ENCODE measurements around the gene ZRANB1.
A peak's percentile ranks its signal among the peaks of the same experiment; 100 is the strongest.
"Not testable (repeated sequence)": the region's sequence is repeated elsewhere in the genome, so short reads cannot be mapped to it uniquely, and the experiment has no call there.

Gene ZRANB1
- 59.2 to 79.8 reads per million in 2 experiments for total RNA-seq

DNA sequence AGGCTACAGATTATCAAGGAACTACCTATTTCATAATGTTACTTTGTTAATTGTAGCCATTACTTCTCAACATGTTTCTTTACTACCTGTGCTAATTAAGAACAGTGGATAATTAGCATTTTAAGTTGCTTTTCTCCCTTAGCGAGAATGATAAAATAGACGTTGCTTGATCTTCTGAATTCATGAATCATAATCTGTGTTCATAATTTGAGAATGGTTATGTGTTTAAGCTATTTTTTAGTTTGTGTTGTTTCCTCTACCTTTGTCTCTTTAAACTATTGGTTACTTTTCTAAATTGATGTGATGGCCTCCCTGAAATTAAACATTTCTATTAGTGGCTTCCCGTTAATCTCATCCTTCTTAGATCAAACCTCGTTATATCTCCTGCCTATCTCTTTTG, at the start of gene ZRANB1:
Gene ZRANB1, plus strand, starts transcription at position 301 of the 400 bp plus-strand sequence. CDS start 371 bp downstream, outside the sequence.
- no peak for DNase-seq (ENCODE audit: low read depth)

DNA sequence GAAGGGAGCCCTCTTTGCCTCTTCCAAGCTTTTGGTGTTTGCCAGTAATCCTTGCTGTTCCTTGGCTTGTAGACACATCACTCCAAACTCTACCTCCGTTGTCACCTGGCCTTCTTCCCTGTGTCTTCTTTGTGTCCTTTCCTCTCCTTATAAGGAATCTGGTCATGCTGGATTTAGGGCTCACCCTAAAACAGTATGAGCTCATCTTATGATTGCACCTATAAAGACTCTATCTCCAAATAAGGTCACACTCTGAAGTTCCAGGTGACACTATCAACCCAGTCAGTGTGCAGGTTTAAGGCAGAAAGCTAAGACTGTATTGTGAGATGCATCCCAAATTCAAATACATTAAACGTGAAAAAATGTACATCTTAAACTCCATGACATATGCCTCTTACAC, 49.0 kb upstream of the ZRANB1 start:
- no peak for DNase-seq (ENCODE audit: low read depth)

DNA sequence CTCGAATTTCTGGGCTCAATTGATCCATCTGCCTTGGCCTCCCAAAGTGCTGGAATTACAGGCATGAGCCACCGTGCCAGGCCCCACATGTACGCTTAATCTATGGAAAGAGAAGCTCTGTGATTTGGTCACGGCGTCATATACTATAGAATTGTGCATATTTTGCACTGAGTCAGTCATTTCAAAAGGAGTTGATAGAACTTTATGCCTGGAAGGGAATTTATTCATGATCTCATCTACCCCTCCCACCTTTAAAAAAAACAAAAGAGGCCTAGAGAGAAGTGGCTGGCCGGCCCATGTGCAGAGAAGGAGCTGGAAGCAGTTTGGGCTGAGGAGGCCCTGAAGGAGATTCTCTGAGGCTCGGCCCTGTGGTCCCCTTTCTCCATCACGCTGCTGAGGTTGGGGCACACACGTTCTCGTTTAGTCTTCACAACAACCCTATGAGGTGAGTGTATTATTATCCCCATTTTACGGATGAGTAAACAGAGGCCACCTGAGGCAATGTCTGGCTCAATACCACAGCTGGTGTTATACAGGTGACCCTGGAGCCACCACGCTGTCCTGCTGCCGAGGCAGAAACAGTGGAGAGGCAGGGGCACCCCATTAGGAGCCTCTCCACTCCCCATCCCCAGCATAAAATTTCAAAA, 47.2 kb upstream of the ZRANB1 start:
- DNase-seq (ENCODE audit: low read depth): no peak

DNA sequence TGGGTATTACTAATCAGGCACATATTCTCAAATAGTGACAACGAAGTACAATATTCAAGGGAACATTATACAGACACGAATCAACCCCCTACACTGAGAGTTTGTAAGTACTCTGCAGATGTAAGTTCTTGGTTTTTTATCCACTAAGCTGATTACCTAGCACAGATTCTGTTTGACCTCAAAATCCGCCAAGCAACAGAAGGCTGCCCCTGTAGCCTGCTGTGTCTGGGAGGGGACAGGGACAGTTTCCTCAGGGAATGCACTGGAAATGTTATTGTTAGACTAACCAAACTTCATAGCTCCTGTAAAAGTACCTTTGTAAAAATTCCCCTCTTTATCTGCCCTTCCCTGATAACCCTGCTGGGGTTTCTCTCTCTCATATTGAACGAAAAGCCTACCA, 45.2 kb upstream of the ZRANB1 start:
- DNase-seq (ENCODE audit: low read depth): no peak

DNA sequence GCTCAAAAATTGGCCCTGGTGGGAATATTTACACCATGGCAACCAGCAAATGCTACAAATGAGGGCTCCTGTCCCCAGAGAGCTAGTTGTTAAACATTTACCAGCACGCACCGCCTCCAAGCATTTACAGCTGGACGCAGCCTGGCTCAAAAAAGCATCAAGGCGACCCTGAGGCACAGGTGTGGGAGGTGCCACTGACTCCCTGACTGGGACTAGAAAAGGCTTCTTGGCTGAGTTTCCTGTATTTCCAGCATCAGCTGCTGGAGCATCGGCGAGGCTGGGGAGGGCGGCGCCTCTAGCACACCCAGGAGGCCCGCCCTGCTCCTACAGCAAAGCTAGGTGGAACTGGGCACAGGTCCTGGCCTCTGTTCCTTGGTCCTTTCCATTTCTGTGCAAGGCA, 43.5 kb upstream of the ZRANB1 start:
- DNase-seq (ENCODE audit: low read depth): no peak

DNA sequence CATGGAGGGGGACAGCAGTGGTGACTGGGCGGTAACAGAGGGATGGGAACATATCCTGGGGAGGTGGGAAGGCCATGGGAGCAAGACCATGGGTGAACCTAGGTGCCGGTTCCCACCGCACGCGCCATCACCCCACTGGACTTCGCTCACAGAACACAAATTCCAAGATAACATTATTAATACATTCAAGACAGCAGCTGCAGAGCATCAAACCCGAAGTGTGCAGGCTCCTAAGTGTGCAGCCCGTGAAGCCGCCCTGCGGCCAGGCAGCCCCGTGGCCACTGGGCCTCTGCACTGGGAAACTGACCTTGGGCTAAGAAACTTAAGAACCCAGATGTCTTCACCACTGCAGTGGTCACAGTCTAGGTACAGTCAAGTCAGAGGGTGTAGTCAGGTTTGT, 42.8 kb upstream of the ZRANB1 start:
- DNase-seq (ENCODE audit: low read depth): no peak

DNA sequence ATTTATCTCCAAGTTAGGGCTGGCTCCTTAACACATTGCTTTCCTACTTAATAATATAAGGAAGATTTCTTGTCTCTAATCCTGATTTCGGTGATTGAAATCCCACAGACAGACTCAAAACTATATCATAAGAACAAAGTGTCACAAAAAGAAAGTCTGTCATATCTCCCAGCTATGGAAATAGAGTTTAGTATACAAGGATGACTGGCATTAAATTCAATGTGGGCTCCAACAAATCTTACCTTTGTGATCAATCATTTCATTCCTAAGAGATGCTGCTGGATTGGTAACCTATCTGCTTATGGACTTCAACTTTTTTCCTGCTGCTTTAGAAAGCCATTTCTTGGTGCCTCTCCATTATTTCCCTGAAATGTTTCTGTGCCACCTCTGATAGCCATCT, 39.5 kb upstream of the ZRANB1 start:
- no peak for DNase-seq (ENCODE audit: low read depth)

DNA sequence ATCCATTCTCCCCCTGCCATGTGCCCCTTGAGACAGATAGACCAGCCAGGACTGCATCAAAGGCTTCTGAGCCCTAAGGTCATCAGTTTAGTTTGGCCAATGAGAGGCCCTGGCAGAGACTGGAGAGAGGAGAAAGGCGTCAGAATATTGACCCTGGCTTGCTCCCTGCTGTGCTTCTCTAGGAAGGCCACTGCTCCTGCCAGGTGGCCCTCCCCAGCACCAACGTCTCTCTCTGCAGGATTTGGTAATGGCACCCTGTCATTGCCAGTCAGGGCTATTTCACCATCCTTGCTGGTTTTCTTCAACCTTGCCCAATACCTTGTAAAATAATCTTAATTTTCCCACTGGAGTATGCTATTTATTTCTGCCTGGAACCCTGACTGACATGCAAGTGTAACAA, 38.8 kb upstream of the ZRANB1 start:
- DNase-seq (ENCODE audit: low read depth): no peak

DNA sequence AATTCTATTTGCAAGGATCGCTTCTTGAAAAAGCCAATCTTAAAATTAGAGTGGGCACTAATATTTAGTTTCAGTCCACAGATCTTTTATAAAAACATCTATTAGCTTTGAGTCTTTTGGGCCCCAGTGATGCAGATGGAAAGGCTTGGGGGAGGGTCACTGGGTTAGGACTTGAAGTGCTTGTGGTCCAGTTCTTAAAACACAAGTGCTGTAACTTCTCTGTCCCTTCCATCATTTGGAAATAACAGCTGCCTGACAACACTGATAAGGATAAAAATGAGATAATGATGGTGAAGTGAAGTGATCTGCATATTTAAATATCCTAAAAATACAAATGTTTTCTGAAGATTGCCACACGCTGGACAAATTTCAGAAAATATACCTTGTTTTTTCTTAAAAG, 37.1 kb upstream of the ZRANB1 start:
- DNase-seq (ENCODE audit: low read depth): no peak

DNA sequence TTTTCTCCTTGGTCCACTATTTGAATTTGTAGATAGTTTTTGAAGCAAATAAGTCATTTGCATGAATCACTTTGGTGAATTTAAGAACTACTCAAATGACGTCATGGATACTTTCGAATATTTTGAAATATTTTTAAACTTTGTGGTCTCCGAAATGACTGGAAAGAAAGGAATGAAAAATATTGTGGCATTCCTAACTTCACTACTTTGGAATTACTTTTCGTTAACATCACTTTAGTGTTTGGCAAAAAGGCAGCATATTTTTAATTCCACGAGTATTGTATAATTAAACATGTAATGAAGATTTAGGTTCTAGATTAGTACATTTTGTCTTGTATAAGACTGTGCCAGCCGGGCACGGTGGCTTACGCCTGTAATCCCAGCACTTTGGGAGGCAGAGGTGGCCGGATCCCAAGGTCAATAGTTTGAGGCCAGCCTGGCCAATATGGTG, 35.3 kb upstream of the ZRANB1 start:
- DNase-seq (ENCODE audit: low read depth): no peak

DNA sequence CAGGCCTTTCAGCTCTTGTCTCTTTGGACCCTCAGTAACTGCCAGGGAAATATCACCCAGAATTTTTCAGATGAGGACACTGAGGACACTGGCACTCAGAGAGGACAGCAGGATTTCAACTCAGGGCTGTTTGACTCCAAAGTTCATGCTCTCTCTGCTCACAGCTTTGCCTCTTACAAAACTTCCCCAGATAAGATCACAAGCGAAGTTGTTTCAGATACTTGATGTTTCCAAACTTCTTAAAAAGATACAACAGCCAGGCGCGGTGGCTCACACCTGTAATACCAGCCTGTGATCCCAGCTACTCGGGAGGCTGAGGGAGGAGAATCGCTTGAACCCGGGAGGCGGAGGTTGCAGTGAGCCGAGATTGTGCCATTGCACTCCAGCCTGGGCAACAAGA, 32.4 kb upstream of the ZRANB1 start:
- no peak for DNase-seq (ENCODE audit: low read depth)

DNA sequence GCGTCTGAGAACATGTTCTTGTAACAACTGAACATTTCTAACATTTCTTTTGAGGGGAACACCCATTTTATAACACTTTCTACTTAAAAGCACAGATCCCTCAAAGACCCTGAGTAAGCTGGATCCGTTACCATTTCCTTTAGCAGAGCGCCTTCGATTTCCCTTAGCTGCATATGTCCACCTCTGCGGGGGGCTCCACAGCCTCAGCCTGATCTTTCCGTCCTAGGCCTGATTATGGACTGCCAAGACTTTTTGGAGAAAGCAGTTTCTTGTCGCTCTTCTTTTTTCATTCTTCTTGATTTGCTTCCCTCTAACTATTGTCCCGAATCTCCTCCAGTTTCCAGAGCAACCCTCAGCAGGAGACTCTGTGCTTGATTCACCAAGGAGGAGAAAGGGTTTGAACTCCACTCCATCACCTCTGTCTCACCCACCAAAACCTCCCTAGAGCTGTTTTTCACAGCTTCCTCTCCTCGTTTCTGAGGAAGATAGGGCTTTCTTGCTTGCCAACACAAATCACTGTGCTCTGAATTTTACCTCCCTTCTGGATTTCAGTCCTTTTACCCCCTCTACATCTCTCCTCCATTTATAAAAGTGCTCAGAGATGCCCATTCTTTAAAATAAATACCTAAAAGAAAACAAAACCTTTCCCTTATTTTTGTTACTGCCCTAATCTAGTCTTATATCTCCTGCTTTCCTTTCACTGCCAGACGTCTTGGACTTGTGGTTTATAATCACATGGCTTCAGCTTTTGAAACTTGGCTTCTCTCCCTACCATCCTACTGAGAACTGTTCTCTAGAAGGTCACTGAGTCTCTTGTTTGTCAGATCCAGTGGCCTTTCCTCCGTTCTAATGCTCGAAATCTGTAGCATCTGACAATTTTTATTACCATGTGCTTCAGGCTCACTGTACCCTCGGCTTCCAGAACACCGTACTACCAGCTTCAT, 30.5 kb upstream of the ZRANB1 start:
- DNase-seq (ENCODE audit: low read depth): no peak

DNA sequence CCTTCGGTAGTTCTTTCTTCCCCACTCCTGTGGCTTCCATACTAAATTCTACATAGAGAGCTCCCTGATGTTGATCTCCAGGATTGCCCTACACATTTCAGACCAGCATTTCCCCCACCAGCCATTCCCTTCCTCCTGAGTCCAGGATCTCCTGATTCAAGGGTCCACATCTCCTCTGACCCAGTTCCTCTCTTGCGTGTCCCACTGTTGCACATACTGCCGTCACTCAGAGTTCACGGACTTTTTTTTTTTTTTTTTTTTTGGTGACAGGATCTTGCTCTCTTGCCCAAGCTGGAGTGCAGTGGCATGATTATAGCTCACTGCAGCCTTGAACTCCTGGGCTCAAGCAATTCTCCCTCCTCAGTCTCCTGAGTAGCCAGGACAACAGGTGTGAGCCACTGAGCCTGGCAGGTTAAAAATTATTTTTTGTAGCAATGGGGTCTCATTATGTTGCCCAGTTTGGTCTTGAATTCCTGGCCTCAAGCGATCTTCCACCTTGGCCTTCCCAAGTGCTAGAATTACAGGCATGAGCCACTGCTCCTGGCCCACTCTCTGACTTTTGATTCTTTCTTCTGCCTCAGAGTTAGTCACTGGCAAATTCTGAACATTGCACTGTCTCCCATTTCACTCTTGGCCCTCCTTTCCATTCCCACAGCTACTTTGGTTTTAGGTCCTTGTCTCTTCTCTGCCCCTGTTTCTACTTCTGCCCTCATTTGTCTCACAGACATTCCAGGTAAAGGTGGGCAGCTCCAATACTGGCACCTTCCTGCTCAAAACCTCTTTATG, 29.6 kb upstream of the ZRANB1 start:
- DNase-seq (ENCODE audit: low read depth): no peak

DNA sequence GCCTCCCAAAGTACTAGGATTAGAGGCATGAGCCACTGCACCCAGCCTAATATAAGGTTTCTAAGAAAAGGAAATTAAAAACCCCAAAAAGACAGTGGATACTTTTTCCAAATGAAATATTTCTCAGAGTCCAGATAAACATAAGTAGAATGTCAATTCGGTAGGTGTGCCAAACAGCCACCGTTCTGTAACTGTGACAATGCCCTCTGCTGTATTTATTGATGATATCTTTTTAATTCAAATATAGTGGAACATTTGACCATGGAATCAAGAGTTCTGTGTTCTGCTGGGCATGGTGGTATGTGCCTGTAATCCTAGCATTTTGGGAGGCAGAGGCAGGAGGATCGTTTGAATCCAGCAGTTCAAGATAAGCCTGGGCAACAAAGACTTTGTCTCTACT, 28.8 kb upstream of the ZRANB1 start:
- no peak for DNase-seq (ENCODE audit: low read depth)

DNA sequence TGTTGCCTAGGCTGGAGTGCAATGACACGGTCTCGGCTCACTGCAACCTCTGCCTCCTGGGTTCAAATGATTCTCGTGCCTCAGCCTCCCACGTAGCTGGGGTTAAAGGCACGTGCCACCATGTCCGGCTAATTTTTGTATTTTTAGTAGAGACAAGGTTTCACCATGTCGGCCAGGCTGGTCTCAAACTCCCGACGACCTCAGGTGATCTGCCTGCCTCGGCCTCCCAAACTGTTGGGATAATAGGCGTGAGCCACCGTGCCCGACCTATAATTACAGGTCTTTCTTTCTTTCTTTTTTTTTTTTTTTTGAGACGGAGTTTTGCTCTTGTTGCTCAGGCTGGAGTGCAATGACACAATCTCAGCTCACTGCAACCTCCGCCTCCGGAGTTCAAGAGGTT, 27.5 kb upstream of the ZRANB1 start:
- DNase-seq (ENCODE audit: low read depth): not testable (repeated sequence)

DNA sequence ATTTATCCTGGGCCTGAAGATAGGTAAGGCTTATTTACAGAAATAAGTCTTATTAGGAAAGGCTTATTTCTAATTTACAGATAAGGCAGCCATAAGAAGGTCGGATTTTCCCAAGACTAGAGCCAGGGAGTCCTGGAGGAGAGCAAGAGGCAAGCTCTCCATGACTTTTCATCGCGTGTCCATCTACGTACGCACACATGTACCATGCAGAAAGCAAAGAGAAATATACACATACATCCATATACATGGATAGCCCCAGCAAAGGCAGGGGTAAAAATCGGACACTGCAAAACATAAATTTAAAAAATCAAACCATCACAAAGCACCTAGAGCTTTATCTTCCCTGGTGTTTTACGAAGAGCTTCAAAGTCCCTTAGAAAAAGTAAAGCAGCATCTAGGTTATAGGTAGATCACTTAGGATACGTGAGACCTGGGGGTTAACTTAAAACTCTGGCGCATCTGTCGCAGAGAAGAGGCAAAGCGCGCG, 25.8 kb upstream of the ZRANB1 start:
- DNase-seq (ENCODE audit: low read depth): no peak

DNA sequence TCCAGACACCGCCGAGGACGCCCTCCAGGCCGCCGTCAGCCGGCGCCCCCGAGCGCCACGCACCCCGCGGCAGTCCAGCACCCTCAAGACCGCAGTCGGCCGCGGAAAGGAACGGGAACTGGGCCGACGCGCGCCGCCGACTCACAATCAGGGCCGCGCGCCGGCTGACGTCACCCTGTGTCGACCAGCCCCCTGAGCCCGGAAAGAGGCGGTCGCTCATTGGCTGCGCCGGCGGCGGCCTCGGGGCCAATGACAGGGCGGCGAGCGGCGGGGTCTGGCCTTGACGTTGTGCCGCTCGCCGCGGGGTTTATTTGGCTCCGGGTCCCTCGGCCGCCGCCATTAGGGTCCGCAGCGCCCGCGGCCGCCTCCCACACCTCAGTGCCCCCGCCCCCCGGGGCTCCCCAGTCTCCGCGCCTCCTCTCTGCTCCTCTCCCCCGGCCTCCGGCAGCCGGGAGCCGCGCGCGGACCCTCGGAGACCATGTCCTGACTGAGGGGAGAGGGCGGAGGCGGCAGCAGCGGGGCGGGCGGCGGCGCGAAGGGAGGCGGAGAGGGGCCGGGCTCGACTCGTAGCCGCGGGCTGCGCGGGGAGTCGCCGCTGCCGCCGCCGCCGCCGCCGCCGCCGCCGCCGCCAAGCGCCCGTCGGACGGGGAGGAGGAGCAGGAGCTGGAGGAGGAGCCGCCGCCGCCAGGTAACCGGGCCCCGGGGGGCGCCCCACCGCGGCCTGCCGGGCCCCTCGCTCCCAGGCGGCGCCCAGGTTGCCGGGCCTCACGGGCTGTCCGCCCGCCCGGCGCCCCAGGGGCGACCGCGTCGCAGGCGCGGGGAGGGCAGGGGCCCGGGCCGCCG, 25.1 kb upstream of the ZRANB1 start:
- DNase-seq (ENCODE audit: low read depth): peak; percentile 95

DNA sequence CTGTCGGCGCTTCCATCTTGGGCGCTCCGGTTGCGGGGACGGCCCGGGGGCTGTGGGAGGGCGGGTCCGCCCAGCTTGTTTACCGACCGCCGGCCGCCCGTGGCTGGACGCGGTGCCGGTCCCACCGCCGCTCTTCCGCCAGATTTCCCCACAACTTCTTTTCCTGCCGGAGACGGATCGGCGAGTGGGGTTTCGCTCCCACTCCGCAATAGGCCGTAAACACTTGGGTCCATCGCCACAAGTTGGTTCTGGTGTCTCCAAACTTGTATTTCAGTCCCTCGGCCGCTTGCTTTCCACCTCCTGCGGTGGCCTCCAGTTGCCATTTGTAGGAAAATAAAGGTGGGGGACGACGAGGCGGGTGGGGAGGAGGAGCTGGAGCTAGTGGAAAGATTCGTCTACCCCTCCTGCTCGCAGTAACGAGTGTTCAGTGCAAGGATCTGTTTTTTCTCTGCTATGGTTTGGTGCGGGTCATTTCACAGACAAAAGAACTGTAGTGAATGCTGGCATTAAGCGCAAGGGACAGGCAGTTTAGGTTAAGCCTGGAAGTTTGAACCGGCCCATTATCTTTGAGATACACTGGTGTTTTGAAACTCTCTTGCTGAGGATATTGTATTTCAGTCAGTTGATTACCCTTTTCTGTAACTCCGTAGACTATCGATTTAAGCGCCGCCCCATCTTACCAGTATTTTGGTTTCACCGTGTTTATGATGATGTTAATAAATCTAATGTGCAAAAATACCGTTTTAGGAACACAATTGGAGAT, 24.3 kb upstream of the ZRANB1 start:
- DNase-seq (ENCODE audit: low read depth): peak; percentile 19

DNA sequence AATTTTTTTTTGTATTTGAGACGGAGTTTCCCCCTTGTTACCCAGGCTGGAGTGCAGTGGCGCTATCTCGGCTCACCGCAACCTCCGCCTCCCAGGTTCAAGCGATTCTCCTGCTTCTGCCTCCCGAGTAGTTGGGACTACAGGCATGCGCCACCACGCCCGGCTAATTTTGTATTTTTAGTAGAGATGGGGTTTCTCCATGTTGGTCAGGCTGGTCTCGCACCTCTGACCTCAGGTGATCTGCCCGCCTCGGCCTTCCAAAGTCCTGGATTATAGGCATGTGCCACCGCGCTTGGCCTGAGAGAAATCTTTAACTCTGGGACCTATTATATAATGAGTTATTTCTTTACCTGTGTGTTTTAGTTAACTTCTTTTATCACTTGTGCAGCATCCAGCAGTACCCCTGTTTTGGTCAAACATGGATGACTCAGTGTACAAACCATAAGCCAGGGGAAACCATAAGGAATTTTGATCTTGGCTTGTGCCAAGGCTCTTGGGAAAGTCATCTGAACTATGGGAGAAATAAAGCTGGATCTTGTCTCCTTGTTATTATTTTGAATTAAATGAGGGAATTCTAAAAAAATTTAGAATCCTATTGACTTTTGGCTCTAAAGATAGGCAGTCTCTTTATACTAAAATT, 23.6 kb upstream of the ZRANB1 start:
- DNase-seq (ENCODE audit: low read depth): no peak

DNA sequence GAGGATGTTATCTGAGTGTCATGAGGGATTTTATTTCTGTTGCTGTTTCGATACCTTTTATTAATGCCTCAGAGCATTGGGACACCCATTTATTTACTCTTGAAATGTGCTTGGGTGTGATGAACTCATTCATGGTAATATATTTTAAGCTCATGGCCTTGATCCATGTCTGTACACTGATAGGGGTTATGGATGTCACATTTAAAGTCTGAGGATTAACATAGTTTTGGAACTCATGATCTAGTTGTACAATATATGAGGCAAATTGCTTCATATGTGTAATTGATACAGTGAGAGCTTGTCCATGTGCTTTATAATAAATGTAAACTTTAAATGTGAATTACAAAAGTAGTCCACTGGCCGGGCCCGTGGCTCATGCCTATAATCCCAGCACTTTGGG, 23.0 kb upstream of the ZRANB1 start:
- no peak for DNase-seq (ENCODE audit: low read depth)

Measured in T follicular helper cell (primary cell).